Muscle layer of duodenum (tissue), 2 donors: ENCODE measurements around the gene USP47.

Experiments
- H3K27ac ChIP-seq: one replicate; pipeline ENCODE4 v1.7.0; 2013; ENCODE audit warnings: mild to moderate bottlenecking, low read length
- H3K27me3 ChIP-seq: one replicate; pipeline ENCODE4 v1.7.0; 2013; ENCODE audit warnings: low read depth, mild to moderate bottlenecking, control low read depth, low read length
- H3K36me3 ChIP-seq, 2 donors: one replicate each; pipeline ENCODE4 v1.7.0; 2013; ENCODE audit warnings: low read length in 2 of 2, control low read depth in 1 of 2, mild to moderate bottlenecking in 1 of 2; ENCODE audit not compliant: insufficient read depth in 2 of 2, control insufficient read depth in 1 of 2
- H3K4me1 ChIP-seq, 2 donors: one replicate each; pipeline ENCODE4 v1.7.0; 2013; ENCODE audit warnings: low read length in 2 of 2, mild to moderate bottlenecking in 2 of 2, control low read depth in 1 of 2, moderate library complexity in 1 of 2; ENCODE audit not compliant: insufficient read depth in 2 of 2, control insufficient read depth in 1 of 2
- H3K4me3 ChIP-seq, 2 donors: one replicate each; pipeline ENCODE4 v1.7.0; 2013; ENCODE audit warnings: low read length in 2 of 2, low read depth in 1 of 2, mild to moderate bottlenecking in 1 of 2
- H3K9me3 ChIP-seq, 2 donors: one replicate each; pipeline ENCODE4 v1.7.0; 2013; ENCODE audit warnings: low read length in 2 of 2, control low read depth in 1 of 2, mild to moderate bottlenecking in 1 of 2; ENCODE audit not compliant: control insufficient read depth in 1 of 2
- donor health status: healthy.

Gene USP47

GRCh38 chr11:11942668-11943067 lies 100.9 kb downstream of the USP47 start:
- H3K27ac ChIP-seq: no peak overlapping the region

GRCh38 chr11:11944444-11944843 lies 102.7 kb downstream of the USP47 start:
- Histone ChIP-seq H3K9me3 (no peaks in the 10 kb centered on the region), H3K27ac (no peak overlapping the region), H3K4me1 (no peaks in the 10 kb centered on the region), H3K27me3 (no peaks in the 10 kb centered on the region), H3K4me3 (no peak overlapping the region), H3K36me3 (peaks cover 27 to 53% of the 10 kb centered on the region in 2 donors)

More at GRCh38 chr11:11942668-11943067, 100.9 kb downstream of the USP47 start:
- Histone ChIP-seq H3K27me3 (no peaks in the 10 kb centered on the region), H3K4me1 (no peaks in the 10 kb centered on the region), H3K4me3 (no peak overlapping the region), H3K9me3 (no peaks in the 10 kb centered on the region), H3K36me3 (peaks cover 35 to 55% of the 10 kb centered on the region in 2 donors)

GRCh38 chr11:11946180-11946579 lies 104.4 kb downstream of the USP47 start:
- H3K9me3 ChIP-seq: no peaks in the 10 kb centered on the region
- H3K27ac ChIP-seq: no peak overlapping the region
- H3K4me3 ChIP-seq: no peak overlapping the region
- no peaks in the 10 kb centered on the region for H3K4me1 ChIP-seq
- no peaks in the 10 kb centered on the region for H3K27me3 ChIP-seq
- H3K36me3 ChIP-seq: peaks cover 25 to 54% of the 10 kb centered on the region in 2 donors

DNA sequence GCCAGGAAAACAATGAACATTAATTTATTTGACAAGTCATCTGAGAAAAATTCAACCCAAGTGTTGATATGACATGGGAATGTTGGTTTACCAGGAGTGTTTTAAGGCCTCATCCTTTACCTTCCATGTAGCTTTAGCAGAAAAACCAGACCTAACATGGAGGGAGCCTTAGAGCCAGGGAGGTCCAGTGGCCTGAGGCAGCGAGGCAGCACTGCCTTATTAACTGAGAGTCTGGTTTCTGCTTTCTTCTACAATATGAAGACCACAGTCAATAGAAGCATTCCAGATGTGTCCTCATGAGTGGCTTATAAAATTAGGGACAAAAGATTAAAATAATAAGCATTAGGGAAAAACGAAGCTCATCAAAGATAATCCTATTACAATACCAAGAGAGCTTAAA lies 105.1 kb downstream of the USP47 start:
- H3K36me3 ChIP-seq: peaks cover 26 to 58% of the 10 kb centered on the region in 2 donors
- no peaks in the 10 kb centered on the region for H3K27me3 ChIP-seq
- H3K4me1 ChIP-seq: no peaks in the 10 kb centered on the region
- no peak overlapping the region for H3K27ac ChIP-seq
- H3K4me3 ChIP-seq: no peak overlapping the region
- H3K9me3 ChIP-seq: no peaks in the 10 kb centered on the region

DNA sequence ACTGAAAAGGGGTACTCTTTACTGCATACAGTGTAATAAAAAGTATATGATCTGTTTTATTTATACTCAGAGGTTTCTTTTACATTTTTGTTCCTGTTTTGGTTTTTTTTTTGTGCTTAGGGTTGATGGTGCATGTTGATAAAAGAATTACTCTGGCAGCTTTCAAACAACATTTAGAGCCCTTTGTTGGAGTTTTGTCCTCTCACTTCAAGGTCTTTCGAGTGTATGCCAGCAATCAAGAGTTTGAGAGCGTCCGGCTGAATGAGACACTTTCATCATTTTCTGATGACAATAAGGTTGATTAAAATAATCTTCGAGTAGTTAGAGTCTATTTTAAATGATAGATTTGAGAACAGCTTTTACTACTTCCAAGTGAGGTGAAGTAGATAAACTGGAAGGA lies 106.1 kb downstream of the USP47 start:
- peaks cover 22 to 57% of the 10 kb centered on the region in 2 donors for H3K36me3 ChIP-seq

GRCh38 chr11:11948242-11948947 lies 106.6 kb downstream of the USP47 start:
- no peak overlapping the region for H3K4me3 ChIP-seq
- no peaks in the 10 kb centered on the region for H3K9me3 ChIP-seq
- H3K36me3 ChIP-seq: peaks cover 23 to 55% of the 10 kb centered on the region in 2 donors
- H3K4me1 ChIP-seq: no peaks in the 10 kb centered on the region
- no peak overlapping the region for H3K27ac ChIP-seq
- no peaks in the 10 kb centered on the region for H3K27me3 ChIP-seq

More for the DNA sequence above, 106.1 kb downstream of the USP47 start:
- Histone ChIP-seq H3K27ac (no peak overlapping the region), H3K9me3 (no peaks in the 10 kb centered on the region), H3K4me3 (no peak overlapping the region), H3K4me1 (no peaks in the 10 kb centered on the region), H3K27me3 (no peaks in the 10 kb centered on the region)

GRCh38 chr11:11949482-11949881 lies 107.7 kb downstream of the USP47 start:
- Histone ChIP-seq H3K27me3 (no peaks in the 10 kb centered on the region), H3K27ac (no peak overlapping the region), H3K4me1 (no peaks in the 10 kb centered on the region), H3K9me3 (no peaks in the 10 kb centered on the region), H3K4me3 (no peak overlapping the region), H3K36me3 (peaks cover 18 to 54% of the 10 kb centered on the region in 2 donors)

GRCh38 chr11:11952036-11952435 lies 110.3 kb downstream of the USP47 start:
- Histone ChIP-seq H3K27me3 (no peaks in the 10 kb centered on the region), H3K4me1 (no peaks in the 10 kb centered on the region), H3K36me3 (peaks cover 42 to 64% of the 10 kb centered on the region in 2 donors), H3K4me3 (no peak overlapping the region), H3K27ac (no peak overlapping the region), H3K9me3 (no peaks in the 10 kb centered on the region)

DNA sequence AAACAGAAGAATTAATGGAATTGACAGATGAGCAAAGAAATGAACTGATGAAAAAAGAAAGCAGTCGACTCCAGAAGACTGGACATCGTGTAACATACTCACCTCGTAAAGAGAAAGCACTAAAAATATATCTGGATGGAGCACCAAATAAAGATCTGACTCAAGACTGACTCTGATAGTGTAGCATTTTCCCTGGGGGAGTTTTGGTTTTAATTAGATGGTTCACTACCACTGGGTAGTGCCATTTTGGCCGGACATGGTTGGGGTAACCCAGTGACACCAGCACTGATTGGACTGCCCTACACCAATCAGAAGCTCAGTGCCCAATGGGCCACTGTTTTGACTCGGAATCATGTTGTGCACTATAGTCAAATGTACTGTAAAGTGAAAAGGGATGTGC lies 114.2 kb downstream of the USP47 start:
- Histone ChIP-seq H3K27me3 (no peaks in the 10 kb centered on the region), H3K4me3 (no peak overlapping the region), H3K9me3 (no peaks in the 10 kb centered on the region), H3K36me3 (peaks cover 40 to 51% of the 10 kb centered on the region in 2 donors), H3K4me1 (no peaks in the 10 kb centered on the region), H3K27ac (no peak overlapping the region)

DNA sequence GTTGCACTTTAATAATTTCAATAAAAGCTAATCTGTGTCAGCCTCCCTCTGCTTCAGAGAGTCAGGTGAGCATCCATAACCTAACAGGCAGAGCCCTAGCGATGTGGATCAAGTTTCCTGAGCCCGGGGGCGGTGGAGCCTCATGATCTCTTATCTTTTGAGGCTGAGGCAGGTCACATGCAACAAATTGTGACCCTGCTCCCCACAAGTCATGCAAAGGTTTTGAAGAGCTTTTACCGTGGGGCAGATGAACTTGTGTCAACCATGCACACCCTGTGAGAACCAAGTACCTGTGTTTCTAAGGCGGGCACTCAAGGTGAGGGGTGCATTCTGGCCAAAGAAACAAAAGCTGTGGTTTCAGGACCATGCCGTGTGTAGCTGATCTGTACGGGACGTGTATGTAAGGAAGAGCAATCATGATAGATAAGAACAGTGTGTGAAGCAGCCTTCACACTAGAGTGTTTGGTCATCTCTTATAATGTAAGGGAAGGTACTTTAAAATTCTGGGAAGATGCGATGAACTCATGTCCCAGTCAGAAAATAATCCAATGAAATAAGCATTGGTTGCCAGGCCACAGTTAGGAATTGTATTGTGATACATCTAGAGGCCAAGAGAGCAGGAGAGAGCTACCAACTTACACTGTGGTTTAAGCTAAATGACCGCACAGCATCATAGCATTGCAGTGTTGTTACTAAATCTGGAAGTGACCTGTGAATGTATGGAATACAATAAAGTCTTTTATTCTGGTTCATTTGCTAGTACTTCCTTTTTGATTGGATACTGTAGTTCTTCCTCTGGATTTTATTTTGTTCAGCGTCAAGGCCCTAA lies 116.8 kb downstream of the USP47 start:
- no peaks in the 10 kb centered on the region for H3K27me3 ChIP-seq
- H3K4me3 ChIP-seq: no peak overlapping the region
- no peaks in the 10 kb centered on the region for H3K4me1 ChIP-seq
- no peaks in the 10 kb centered on the region for H3K9me3 ChIP-seq
- H3K27ac ChIP-seq: no peak overlapping the region
- peaks cover 28 to 32% of the 10 kb centered on the region in 2 donors for H3K36me3 ChIP-seq

- peaks cover 28 to 29% of the 10 kb centered on the region in 2 donors for H3K36me3 ChIP-seq
- no peaks in the 10 kb centered on the region for H3K9me3 ChIP-seq
- H3K27me3 ChIP-seq: no peaks in the 10 kb centered on the region
Measured at GRCh38 chr11:11959601-11960000, 117.8 kb downstream of the USP47 start.

More at GRCh38 chr11:11959601-11960000, 117.8 kb downstream of the USP47 start:
- no peaks in the 10 kb centered on the region for H3K4me1 ChIP-seq
- no peak overlapping the region for H3K4me3 ChIP-seq
- H3K27ac ChIP-seq: no peak overlapping the region
